Epithelial cell of proximal tubule (primary cell): Measurements from ENCODE around the gene NEK10. TPM values are rescaled to one million over a fixed set of nuclear protein-coding genes. Genes with fewer than 3 reads are reported as not detected.

Experiments used
- DNase-seq: peaks from one replicate; pipeline ENCODE4 v3.0.0-alpha.2; 2011; ENCODE audit warnings: low read depth
- H3K4me3 ChIP-seq: 2 replicates; pipeline ENCODE4 v1.5.1; 2011; ENCODE audit warnings: low read depth, mild to moderate bottlenecking, low read length
- CTCF ChIP-seq: conservative IDR thresholded peaks from 2 replicates; pipeline ENCODE4 v1.5.1; 2012; ENCODE audit warnings: low read depth, mild to moderate bottlenecking, low read length
- total RNA-seq: library from RNA; depleted of rRNA; stranded (reverse); fragments of >200 nt; gene quantifications from 2 replicates; pipeline ENCODE4 v1.2.3, GENCODE V29; 2015

The NEK10 gene
- total RNA-seq, 1 donor from 2014 or later: 0.06 TPM

DNA sequence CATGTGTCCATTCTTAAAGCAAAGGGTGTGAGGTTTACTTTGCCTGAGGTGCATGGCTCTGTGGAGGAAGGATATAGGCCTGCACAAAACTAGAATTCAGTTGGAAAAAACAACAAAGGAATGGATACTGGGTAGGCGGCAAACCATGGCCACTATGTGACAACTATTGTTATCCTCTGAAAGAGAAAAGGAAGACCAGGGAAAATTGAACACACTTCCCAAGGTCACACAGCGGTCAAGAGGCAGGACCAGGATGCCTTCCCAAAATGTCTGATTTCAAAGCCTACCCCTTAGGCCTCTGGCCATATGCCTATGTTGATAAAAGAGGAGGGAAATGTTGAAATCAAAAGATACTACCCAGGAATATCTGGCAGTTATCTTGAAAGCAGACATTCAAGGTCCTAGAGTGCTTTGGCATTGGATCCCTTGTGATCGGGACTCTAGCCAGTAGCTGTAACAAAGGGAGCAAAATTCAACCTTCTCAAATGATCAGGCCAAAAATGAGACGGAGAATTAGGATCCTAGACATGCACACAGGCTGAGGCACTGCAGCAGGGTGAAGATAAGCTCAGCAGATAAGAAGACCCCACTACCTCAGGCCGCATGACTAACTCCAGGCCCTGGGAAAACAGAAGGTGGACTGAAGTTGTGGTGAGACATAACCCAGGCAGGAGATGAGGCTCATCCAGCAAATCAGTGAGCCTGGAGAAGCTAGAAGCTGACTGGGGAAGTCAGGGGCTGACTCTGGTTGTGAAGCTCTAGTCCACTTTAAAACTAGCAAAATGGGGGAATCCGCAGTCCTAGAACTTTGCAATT lies 292.2 kb downstream of the NEK10 start:
- TF ChIP-seq CTCF: no peak
- DNase-seq: no peak
- no peak overlapping the region for H3K4me3 ChIP-seq

DNA sequence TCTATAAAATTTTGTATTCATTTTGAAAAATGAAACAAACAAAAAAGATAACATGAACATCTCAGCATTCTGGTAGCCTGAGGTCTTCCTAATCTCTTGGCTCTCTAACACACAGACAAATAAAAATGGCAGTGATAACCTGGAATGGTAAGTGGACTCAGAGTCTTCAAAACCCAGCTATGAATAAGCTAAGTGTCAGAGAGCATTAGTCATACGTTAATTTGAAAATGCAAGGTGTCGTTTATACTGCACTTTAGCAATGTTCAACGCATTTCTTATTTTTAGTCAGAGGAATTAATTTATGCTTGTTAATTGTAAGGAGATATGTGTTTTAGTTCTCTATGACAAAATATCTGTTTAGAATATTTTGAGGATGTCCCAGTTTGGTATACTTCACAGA lies 294.3 kb downstream of the NEK10 start:
- H3K4me3 ChIP-seq: no peak overlapping the region
- no peak for TF ChIP-seq CTCF
- no peak for DNase-seq

DNA sequence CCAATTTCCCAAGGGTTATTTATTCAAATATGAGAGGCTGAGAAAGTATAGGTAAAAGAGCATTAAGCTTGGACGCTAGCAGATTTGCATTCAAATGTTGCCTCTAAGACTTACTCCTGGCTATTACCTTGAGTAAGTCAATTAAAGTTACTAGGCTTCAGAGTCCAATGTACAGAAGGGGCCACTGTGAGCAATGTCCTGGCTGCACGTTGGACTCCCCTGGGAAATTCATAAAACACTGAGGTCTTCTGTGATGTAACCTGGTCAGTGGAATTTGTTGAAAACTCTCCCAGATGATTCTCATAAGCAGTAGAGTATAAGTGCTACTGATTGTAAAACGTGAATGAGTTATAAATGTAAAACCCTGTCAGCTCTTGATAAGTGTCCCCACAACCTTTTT lies 295.3 kb downstream of the NEK10 start:
- TF ChIP-seq CTCF: no peak
- H3K4me3 ChIP-seq: no peak overlapping the region
- no peak for DNase-seq

DNA sequence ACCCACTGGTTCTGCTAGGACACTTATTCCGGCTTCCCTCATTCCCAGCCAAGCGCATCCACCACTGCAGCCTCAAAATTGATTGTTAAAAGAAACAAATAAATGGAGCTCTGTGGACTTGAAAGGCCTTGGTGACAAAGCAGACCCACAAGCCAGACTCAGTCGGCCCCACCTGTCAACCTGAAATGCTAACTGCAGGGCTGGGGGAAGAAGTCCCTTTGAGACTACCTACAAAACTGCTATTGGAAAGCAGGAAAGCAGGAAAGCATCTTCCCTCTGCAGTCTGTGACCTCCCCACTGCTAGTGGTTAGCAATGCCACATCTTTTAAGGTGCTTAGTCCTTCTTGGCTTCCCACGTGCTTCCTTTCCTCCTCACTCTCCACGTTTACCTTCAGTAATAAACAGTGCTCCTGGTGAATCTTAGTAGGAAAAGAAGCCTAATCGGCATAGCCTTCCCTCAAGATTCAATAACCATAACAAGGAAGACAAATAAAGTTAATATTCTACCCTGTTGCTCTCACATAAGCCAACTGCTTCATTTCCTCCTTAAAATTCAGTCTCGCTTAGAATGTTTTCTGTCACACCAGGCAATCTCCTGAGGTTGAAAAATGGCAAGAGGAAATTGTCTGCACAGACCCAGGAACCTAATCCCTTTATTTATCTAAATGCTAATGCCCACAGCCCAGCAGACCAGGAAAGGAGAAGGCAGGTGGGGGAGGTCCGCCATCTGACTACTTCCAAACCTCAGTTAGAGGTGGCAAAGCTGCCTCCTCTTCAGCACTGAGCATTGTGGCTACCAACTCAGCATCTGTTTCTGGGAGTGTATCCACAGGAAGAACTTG lies 296.2 kb downstream of the NEK10 start:
- no peak for DNase-seq
- H3K4me3 ChIP-seq: no peak overlapping the region
- no peak for TF ChIP-seq CTCF

- no peak for TF ChIP-seq CTCF
- DNase-seq: no peak
- no peak overlapping the region for H3K4me3 ChIP-seq
Observed at GRCh38 chr3:27060336-27060735, 308.8 kb downstream of the NEK10 start.

Other genes starting within 250 kb of the NEK10 start
- 36.0 and 74.0 TPM in 2 replicates for gene SLC4A7, start 115.0 kb upstream of the NEK10 start, total RNA-seq